ENCODE measurements around the gene DIP2A.

DNA sequence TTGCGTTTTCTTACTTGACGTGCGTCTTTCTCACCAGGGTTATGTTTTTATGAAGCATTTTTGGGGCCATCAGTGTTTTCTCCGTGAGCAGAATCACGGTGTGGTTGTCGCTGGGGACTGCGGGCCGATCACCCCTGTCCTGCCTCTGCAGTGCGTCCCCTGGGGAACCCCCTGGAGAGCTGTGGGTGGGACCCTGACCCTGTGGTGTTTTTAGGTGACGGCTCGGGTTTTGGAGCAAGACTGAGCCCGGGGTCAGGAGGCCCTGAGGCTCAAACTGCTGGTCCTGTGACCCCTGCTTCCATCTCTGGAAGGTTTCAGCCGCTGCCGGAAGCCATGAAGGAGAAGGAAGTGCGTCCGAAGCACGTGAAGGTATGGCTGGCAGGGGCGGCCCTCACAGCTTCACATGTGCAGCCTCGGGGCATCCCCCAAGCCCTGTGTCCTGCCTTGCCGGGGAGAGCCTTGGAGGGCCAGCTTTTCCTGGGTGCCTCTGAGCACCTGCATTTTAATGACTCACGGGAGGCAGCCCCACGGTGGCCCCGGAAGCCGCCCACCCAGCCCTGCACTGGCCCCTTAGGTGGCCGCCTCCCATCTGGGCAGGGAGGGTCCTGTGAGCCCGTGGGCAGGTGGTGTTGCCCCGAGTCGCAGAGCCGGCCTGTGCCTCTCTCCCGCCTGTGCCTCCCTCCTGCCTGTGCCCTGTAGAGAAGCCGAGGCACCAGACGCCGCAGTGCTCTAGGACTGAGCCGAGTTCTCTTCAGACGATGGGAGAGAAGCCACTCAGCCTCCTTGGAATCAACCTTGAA is 36.7 kb upstream of the DIP2A start:
- no peak for TF ChIP-seq EZH2phosphoT487 (IDR thresholded peaks at IDR 0.05; ENCODE audit: low read depth)
- TF ChIP-seq, protein P1, sequence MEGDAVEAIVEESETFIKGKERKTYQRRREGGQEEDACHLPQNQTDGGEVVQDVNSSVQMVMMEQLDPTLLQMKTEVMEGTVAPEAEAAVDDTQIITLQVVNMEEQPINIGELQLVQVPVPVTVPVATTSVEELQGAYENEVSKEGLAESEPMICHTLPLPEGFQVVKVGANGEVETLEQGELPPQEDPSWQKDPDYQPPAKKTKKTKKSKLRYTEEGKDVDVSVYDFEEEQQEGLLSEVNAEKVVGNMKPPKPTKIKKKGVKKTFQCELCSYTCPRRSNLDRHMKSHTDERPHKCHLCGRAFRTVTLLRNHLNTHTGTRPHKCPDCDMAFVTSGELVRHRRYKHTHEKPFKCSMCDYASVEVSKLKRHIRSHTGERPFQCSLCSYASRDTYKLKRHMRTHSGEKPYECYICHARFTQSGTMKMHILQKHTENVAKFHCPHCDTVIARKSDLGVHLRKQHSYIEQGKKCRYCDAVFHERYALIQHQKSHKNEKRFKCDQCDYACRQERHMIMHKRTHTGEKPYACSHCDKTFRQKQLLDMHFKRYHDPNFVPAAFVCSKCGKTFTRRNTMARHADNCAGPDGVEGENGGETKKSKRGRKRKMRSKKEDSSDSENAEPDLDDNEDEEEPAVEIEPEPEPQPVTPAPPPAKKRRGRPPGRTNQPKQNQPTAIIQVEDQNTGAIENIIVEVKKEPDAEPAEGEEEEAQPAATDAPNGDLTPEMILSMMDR (IDR thresholded peaks at IDR 0.05; ENCODE audit: low read depth, low read length), result no peak

All from OCI-LY3 (cell line).